ENCODE results near the gene TADA2B. TPM values are rescaled to one million over a fixed set of nuclear protein-coding genes. Genes with fewer than 3 reads are reported as not detected.

The TADA2B gene
- total and polyA plus RNA-seq, 2 experiments from 2014 or later: 3.6 to 11.4 TPM

DNA sequence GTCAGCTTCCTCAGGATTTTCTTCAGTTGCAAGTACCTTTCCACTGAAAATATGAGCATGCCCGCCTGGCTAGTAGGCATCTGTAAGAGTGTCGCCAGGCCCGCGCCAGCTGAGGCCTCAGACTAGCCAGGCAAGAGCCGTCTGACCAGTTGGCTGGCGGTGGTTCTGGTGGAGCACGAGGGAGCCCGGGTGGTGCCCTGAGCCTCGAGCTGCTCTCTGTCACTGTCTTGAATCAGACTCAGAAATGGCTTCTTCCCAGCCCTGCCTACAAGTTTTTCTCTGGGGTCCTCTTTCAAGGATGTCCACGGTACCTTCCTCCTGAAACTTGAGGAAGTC lies 12.8 kb downstream of the TADA2B start:
- TF ChIP-seq, protein P1, sequence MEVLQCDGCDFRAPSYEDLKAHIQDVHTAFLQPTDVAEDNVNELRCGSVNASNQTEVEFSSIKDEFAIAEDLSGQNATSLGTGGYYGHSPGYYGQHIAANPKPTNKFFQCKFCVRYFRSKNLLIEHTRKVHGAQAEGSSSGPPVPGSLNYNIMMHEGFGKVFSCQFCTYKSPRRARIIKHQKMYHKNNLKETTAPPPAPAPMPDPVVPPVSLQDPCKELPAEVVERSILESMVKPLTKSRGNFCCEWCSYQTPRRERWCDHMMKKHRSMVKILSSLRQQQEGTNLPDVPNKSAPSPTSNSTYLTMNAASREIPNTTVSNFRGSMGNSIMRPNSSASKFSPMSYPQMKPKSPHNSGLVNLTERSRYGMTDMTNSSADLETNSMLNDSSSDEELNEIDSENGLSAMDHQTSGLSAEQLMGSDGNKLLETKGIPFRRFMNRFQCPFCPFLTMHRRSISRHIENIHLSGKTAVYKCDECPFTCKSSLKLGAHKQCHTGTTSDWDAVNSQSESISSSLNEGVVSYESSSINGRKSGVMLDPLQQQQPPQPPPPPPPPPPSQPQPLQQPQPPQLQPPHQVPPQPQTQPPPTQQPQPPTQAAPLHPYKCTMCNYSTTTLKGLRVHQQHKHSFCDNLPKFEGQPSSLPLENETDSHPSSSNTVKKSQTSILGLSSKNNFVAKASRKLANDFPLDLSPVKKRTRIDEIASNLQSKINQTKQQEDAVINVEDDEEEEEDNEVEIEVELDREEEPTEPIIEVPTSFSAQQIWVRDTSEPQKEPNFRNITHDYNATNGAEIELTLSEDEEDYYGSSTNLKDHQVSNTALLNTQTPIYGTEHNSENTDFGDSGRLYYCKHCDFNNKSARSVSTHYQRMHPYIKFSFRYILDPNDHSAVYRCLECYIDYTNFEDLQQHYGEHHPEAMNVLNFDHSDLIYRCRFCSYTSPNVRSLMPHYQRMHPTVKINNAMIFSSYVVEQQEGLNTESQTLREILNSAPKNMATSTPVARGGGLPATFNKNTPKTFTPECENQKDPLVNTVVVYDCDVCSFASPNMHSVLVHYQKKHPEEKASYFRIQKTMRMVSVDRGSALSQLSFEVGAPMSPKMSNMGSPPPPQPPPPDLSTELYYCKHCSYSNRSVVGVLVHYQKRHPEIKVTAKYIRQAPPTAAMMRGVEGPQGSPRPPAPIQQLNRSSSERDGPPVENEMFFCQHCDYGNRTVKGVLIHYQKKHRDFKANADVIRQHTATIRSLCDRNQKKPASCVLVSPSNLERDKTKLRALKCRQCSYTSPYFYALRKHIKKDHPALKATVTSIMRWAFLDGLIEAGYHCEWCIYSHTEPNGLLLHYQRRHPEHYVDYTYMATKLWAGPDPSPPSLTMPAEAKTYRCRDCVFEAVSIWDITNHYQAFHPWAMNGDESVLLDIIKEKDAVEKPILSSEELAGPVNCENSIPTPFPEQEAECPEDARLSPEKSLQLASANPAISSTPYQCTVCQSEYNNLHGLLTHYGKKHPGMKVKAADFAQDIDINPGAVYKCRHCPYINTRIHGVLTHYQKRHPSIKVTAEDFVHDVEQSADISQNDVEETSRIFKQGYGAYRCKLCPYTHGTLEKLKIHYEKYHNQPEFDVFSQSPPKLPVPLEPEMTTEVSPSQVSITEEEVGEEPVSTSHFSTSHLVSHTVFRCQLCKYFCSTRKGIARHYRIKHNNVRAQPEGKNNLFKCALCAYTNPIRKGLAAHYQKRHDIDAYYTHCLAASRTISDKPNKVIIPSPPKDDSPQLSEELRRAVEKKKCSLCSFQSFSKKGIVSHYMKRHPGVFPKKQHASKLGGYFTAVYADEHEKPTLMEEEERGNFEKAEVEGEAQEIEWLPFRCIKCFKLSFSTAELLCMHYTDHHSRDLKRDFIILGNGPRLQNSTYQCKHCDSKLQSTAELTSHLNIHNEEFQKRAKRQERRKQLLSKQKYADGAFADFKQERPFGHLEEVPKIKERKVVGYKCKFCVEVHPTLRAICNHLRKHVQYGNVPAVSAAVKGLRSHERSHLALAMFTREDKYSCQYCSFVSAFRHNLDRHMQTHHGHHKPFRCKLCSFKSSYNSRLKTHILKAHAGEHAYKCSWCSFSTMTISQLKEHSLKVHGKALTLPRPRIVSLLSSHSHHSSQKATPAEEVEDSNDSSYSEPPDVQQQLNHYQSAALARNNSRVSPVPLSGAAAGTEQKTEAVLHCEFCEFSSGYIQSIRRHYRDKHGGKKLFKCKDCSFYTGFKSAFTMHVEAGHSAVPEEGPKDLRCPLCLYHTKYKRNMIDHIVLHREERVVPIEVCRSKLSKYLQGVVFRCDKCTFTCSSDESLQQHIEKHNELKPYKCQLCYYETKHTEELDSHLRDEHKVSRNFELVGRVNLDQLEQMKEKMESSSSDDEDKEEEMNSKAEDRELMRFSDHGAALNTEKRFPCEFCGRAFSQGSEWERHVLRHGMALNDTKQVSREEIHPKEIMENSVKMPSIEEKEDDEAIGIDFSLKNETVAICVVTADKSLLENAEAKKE (CRISPR knock-in tag; IDR thresholded peaks at IDR 0.05): no peak
- TF ChIP-seq JUNB (IDR thresholded peaks at IDR 0.05; ENCODE audit: unreplicated experiment) (no peak), NANOG (IDR thresholded peaks at IDR 0.05; ENCODE audit: borderline replicate concordance) (no peak), STAT1 (IDR thresholded peaks at IDR 0.05; ENCODE audit: unreplicated experiment) (no peak), EZH2phosphoT487 (IDR thresholded peaks at IDR 0.05; ENCODE audit: unreplicated experiment) (no peak), ZNF114 (CRISPR knock-in tag; IDR thresholded peaks at IDR 0.05) (no peak), CREB1 (CRISPR knock-in tag; IDR thresholded peaks at IDR 0.05; ENCODE audit: low read depth) (no peak), POLR2AphosphoS5 (IDR thresholded peaks at IDR 0.05; ENCODE audit: low read depth) (no peak), CTCF (conservative IDR thresholded peaks at IDR 0.05; ENCODE audit: low read depth in 2 of 2) (no peak), EZH2 (IDR thresholded peaks at IDR 0.05; ENCODE audit: low read depth, unreplicated experiment) (no peak), ZNF331 (CRISPR knock-in tag; IDR thresholded peaks at IDR 0.05; ENCODE audit: low read depth) (no peak)
- TF ChIP-seq, protein P2, sequence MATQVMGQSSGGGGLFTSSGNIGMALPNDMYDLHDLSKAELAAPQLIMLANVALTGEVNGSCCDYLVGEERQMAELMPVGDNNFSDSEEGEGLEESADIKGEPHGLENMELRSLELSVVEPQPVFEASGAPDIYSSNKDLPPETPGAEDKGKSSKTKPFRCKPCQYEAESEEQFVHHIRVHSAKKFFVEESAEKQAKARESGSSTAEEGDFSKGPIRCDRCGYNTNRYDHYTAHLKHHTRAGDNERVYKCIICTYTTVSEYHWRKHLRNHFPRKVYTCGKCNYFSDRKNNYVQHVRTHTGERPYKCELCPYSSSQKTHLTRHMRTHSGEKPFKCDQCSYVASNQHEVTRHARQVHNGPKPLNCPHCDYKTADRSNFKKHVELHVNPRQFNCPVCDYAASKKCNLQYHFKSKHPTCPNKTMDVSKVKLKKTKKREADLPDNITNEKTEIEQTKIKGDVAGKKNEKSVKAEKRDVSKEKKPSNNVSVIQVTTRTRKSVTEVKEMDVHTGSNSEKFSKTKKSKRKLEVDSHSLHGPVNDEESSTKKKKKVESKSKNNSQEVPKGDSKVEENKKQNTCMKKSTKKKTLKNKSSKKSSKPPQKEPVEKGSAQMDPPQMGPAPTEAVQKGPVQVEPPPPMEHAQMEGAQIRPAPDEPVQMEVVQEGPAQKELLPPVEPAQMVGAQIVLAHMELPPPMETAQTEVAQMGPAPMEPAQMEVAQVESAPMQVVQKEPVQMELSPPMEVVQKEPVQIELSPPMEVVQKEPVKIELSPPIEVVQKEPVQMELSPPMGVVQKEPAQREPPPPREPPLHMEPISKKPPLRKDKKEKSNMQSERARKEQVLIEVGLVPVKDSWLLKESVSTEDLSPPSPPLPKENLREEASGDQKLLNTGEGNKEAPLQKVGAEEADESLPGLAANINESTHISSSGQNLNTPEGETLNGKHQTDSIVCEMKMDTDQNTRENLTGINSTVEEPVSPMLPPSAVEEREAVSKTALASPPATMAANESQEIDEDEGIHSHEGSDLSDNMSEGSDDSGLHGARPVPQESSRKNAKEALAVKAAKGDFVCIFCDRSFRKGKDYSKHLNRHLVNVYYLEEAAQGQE (IDR thresholded peaks at IDR 0.05; ENCODE audit: unreplicated experiment): no peak
- TF ChIP-seq, protein P3, sequence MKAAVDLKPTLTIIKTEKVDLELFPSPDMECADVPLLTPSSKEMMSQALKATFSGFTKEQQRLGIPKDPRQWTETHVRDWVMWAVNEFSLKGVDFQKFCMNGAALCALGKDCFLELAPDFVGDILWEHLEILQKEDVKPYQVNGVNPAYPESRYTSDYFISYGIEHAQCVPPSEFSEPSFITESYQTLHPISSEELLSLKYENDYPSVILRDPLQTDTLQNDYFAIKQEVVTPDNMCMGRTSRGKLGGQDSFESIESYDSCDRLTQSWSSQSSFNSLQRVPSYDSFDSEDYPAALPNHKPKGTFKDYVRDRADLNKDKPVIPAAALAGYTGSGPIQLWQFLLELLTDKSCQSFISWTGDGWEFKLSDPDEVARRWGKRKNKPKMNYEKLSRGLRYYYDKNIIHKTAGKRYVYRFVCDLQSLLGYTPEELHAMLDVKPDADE (IDR thresholded peaks at IDR 0.05): no peak
- Mint-ChIP-seq H3K36me3 (ENCODE audit: low read depth) (peaks cover 25% of the 10 kb centered on the region), H3K9me3 (no peaks in the 10 kb centered on the region), H3K4me3 (no peak overlapping the region), H3K4me1 (peaks cover 13% of the 10 kb centered on the region), H3K27ac (no peak overlapping the region), H3K27me3 (ENCODE audit: insufficient read depth, low read depth, poor library complexity) (no peaks in the 10 kb centered on the region)
- Histone ChIP-seq H3K79me2 (replicated peaks; ENCODE audit: insufficient read depth) (0 out of 2 replicates have a peak, but pooled peaks cover 4% of the 10 kb centered on the region), H3K4me1 (ENCODE audit: insufficient read depth) (no peaks in the 10 kb centered on the region), H3K36me3 (ENCODE audit: insufficient read depth) (peaks cover 14% of the 10 kb centered on the region), H3K27me3 (ENCODE audit: insufficient read depth) (no peaks in the 10 kb centered on the region), H3K4me3 (no peak overlapping the region), H2AFZ (no peak overlapping the region), H3F3A (replicated peaks; ENCODE audit: low read depth) (peaks cover 9% of the 10 kb centered on the region; the same call in 1 of the 2 replicates), H3K27ac (ENCODE audit: low read depth) (no peak overlapping the region), H4K20me1 (replicated peaks; ENCODE audit: insufficient read depth) (peaks cover 27% of the 10 kb centered on the region; the same call in 1 of the 2 replicates), H3K9me2 (ENCODE audit: insufficient read depth) (no peaks in the 10 kb centered on the region), H3K4me2 (no peak overlapping the region)
- no peak for ATAC-seq
- DNase-seq (ENCODE audit: low spot score): no peak

All from GM23338 (cell line).